B cell (primary cell): ENCODE results near the gene DLG2. TPM values are rescaled to one million over a fixed set of nuclear protein-coding genes. Genes with fewer than 3 reads are reported as not detected.

Experiments
- ATAC-seq: fragments of 200-7000 bp; cut with Tn5 transposase; one replicate; pipeline ENCODE4 v1.10.0; 2021; ENCODE audit warnings: low read depth, mild to moderate bottlenecking, moderate number of reproducible peaks, moderate library complexity
- CTCF ChIA-PET: fragments of 350-600 bp; sonication (Branson Sonifier 250); formaldehyde crosslinking; loops from one replicate; lab custom pipeline; 2021; ENCODE audit warnings: antibody characterized with exemption, inconsistent platforms; lab: Charles Lee
- POLR2A ChIA-PET: fragments of 350-600 bp; sonication (Branson Sonifier 250); formaldehyde crosslinking; loops from one replicate; lab custom pipeline; 2021; ENCODE audit warnings: antibody characterized with exemption; lab: Charles Lee
- DNase-seq: peaks from one replicate; pipeline ENCODE4 v3.0.0; 2013
- H2AFZ ChIP-seq: 2 replicates; pipeline ENCODE4 v1.6.1; 2012; ENCODE audit warnings: mild to moderate bottlenecking, low read depth, low read length; ENCODE audit not compliant: insufficient read depth, poor library complexity, severe bottlenecking
- H3K27ac ChIP-seq, 2 donors: 1 replicate in 1 of 2; 2 replicates in 1 of 2; pipeline ENCODE4 v1.5.1; 2012 to 2013; ENCODE audit warnings: low read length in 2 of 2, mild to moderate bottlenecking in 2 of 2, moderate library complexity in 1 of 2
- H3K27me3 ChIP-seq, 4 experiments: fragments of 200-600 bp in 1 of 4; sonication (generic) in 1 of 4; replicated peaks in 1 of 4; 1 replicate in 2 of 4; 2 replicates in 2 of 4; pipeline versions ENCODE4 v1.6.1 to v1.7.0; 2013 to 2016; ENCODE audit warnings: low read length in 3 of 4, mild to moderate bottlenecking in 2 of 4, mixed read lengths in 1 of 4, moderate library complexity in 1 of 4; ENCODE audit not compliant: insufficient read depth in 4 of 4, control insufficient read depth in 3 of 4; ENCODE audit errors: control extremely low read depth in 1 of 4
- H3K36me3 ChIP-seq, 2 experiments: replicated peaks in 1 of 2; 1 replicate in 1 of 2; 2 replicates in 1 of 2; pipeline versions ENCODE4 v1.6.1 to v1.7.1; 2013; ENCODE audit warnings: low read length in 1 of 2; ENCODE audit not compliant: insufficient read depth in 2 of 2, control insufficient read depth in 1 of 2; ENCODE audit errors: control extremely low read depth in 1 of 2, extremely low read depth in 1 of 2
- H3K4me1 ChIP-seq, 2 donors: fragments of 200-600 bp in 1 of 2; sonication (generic) in 1 of 2; 1 replicate in 1 of 2; 2 replicates in 1 of 2; pipeline versions ENCODE4 v1.5.1 to v1.6.1; 2013 to 2017; ENCODE audit warnings: low read length in 2 of 2; ENCODE audit not compliant: control insufficient read depth in 2 of 2, insufficient read depth in 2 of 2
- H3K4me2 ChIP-seq: replicated peaks from 2 replicates; pipeline ENCODE3; 2012; ENCODE audit warnings: mild to moderate bottlenecking, low read depth, low read length; ENCODE audit not compliant: poor library complexity, severe bottlenecking
- H3K4me3 ChIP-seq, 5 experiments: fragments of 200-600 bp in 1 of 5; sonication (generic) in 1 of 5; 1 replicate in 3 of 5; 2 replicates in 2 of 5; pipeline versions ENCODE4 v1.5.1 to v1.7.0; 2011 to 2016; ENCODE audit warnings: low read length in 4 of 5, mild to moderate bottlenecking in 4 of 5, low read depth in 2 of 5, control low read depth in 1 of 5, moderate library complexity in 1 of 5; ENCODE audit not compliant: insufficient read depth in 1 of 5; ENCODE audit errors: control extremely low read depth in 1 of 5, extremely low read depth in 1 of 5
- H3K79me2 ChIP-seq: fragments of 200-600 bp; sonication (generic); one replicate; pipeline ENCODE4 v1.6.0; 2016; ENCODE audit warnings: low read length; ENCODE audit not compliant: control insufficient read depth, insufficient read depth
- H3K9ac ChIP-seq: fragments of 200-600 bp; sonication (generic); 2 replicates; pipeline ENCODE4 v1.6.1; 2017; ENCODE audit warnings: mild to moderate bottlenecking, low read length, moderate library complexity
- H3K9me3 ChIP-seq, 3 donors: one replicate each; pipeline versions ENCODE4 v1.6.1 to v1.7.1; 2013; ENCODE audit warnings: low read length in 2 of 3; ENCODE audit not compliant: control insufficient read depth in 2 of 3, insufficient read depth in 1 of 3; ENCODE audit errors: control extremely low read depth in 1 of 3
- H4K20me1 ChIP-seq: 2 replicates; pipeline ENCODE4 v1.6.0; 2012; ENCODE audit warnings: mild to moderate bottlenecking, low read length; ENCODE audit not compliant: insufficient read depth, control insufficient read depth, poor library complexity, severe bottlenecking
- H3K27ac Mint-ChIP-seq: one replicate; pipeline ENCODE4 v1.8.0; 2021; ENCODE audit warnings: mixed read lengths
- H3K27me3 Mint-ChIP-seq: one replicate; pipeline ENCODE4 v1.8.0; 2021; ENCODE audit warnings: mixed read lengths
- H3K4me1 Mint-ChIP-seq: one replicate; pipeline ENCODE4 v1.8.0; 2021; ENCODE audit warnings: mixed read lengths
- H3K4me3 Mint-ChIP-seq: one replicate; pipeline ENCODE4 v1.8.0; 2021; ENCODE audit warnings: mixed read lengths
- H3K9me3 Mint-ChIP-seq: one replicate; pipeline ENCODE4 v1.8.0; 2022; ENCODE audit warnings: mixed read lengths; ENCODE audit not compliant: insufficient read depth
- CTCF ChIP-seq: fragments of 200-600 bp; IDR thresholded peaks from one replicate; pipeline ENCODE4 v1.8.0; 2022; ENCODE audit warnings: antibody characterized with exemption, mild to moderate bottlenecking
- EZH2 ChIP-seq: IDR thresholded peaks from 2 replicates; pipeline ENCODE4 v1.6.1; 2012; ENCODE audit warnings: borderline replicate concordance, low read depth, mild to moderate bottlenecking, moderate library complexity, low read length; ENCODE audit not compliant: insufficient read depth, poor library complexity, severe bottlenecking
- WGBS: methylation state at CpG from one replicate; pipeline ENCODE4 v1.1.5; 2013; ENCODE audit warnings: missing lambda C conversion rate; ENCODE audit not compliant: insufficient coverage; 5-methylcytosine and 5-hydroxymethylcytosine counted together
- intact Hi-C: fragments of 100-400 bp; cut with micrococcal nuclease; formaldehyde crosslinking; loops from one replicate; pipeline ENCODE4 v1.10.0; 2022
- polyA plus RNA-seq: library from polyadenylated mRNA; depleted of rRNA; stranded (reverse); fragments of >200 nt; gene quantifications from 2 replicates; pipeline ENCODE4 v1.2.3, GENCODE V29; 2012
- total RNA-seq, 2 donors: library from RNA; stranded (reverse); fragments of 120-200 nt in 1 of 2; gene quantifications; 1 replicate in 1 of 2; 2 replicates in 1 of 2; pipeline versions ENCODE4 v1.2.3 to v1.2.4, GENCODE V29; 2013 to 2022

Gene DLG2
- total and polyA plus RNA-seq, 2 donors (not counting 1 experiment from before 2014, with no cell fraction given), result 0.54 to 5.4 TPM

- no peak overlapping the region for H3K27ac Mint-ChIP-seq
These were observed 2170.6 kb downstream of the DLG2 start for GRCh38 chr11:83456566-83456965.

GRCh38 chr11:83456075-83456474 lies 2171.1 kb downstream of the DLG2 start:
- no peaks in the 10 kb centered on the region for H3K36me3 ChIP-seq
- H3K9ac ChIP-seq, result no peak overlapping the region
- H3K4me3 ChIP-seq, result no peak overlapping the region
- POLR2A ChIA-PET, result no interaction called here
- TF ChIP-seq EZH2 (no peak), CTCF (no peak)
- no peaks in the 10 kb centered on the region for H3K9me3 ChIP-seq
- no peak overlapping the region for H2AFZ ChIP-seq
- H3K79me2 ChIP-seq, result no peaks in the 10 kb centered on the region
- ATAC-seq (no peak), DNase-seq (no peak)
- no peak overlapping the region for H3K4me2 ChIP-seq
- H3K4me3 Mint-ChIP-seq, result no peak overlapping the region
- no peaks in the 10 kb centered on the region for H3K4me1 ChIP-seq
- H3K27me3 ChIP-seq, result no peaks in the 10 kb centered on the region
- no peaks in the 10 kb centered on the region for H3K9me3 Mint-ChIP-seq
- peaks cover 5% of the 10 kb centered on the region for H3K27me3 Mint-ChIP-seq
- H3K4me1 Mint-ChIP-seq, result no peaks in the 10 kb centered on the region
- no peak overlapping the region for H3K27ac ChIP-seq
- no peaks in the 10 kb centered on the region for H4K20me1 ChIP-seq
- H3K27ac Mint-ChIP-seq, result no peak overlapping the region
- intact Hi-C loops, result no loop called here
- CTCF ChIA-PET, result no interaction called here
- WGBS, result 91% methylated on average over 11 of the region's 11 CpGs

More at GRCh38 chr11:83456566-83456965, 2170.6 kb downstream of the DLG2 start:
- H3K27ac ChIP-seq, result no peak overlapping the region
- ChIA-PET POLR2A (no interaction called here), CTCF (no interaction called here)
- no peaks in the 10 kb centered on the region for H3K36me3 ChIP-seq
- no peaks in the 10 kb centered on the region for H4K20me1 ChIP-seq
- no peaks in the 10 kb centered on the region for H3K4me1 ChIP-seq
- H3K9me3 ChIP-seq, result no peaks in the 10 kb centered on the region
- H3K4me3 Mint-ChIP-seq, result no peak overlapping the region
- peaks cover 5% of the 10 kb centered on the region for H3K27me3 Mint-ChIP-seq
- no peak for DNase-seq
- no peak for TF ChIP-seq CTCF
- no peak for TF ChIP-seq EZH2
- H3K9ac ChIP-seq, result no peak overlapping the region
- no peaks in the 10 kb centered on the region for H3K4me1 Mint-ChIP-seq
- no peak overlapping the region for H3K4me2 ChIP-seq
- no peaks in the 10 kb centered on the region for H3K79me2 ChIP-seq
- no peak for ATAC-seq
- no peaks in the 10 kb centered on the region for H3K27me3 ChIP-seq
- 96% methylated on average over 8 of the region's 8 CpGs for whole genome bisulfite sequencing
- no peaks in the 10 kb centered on the region for H3K9me3 Mint-ChIP-seq
- H3K4me3 ChIP-seq, result no peak overlapping the region
- H2AFZ ChIP-seq, result no peak overlapping the region
- intact Hi-C loops, result no loop called here
